ENCODE data around the gene PEAK3.

Gene PEAK3

DNA sequence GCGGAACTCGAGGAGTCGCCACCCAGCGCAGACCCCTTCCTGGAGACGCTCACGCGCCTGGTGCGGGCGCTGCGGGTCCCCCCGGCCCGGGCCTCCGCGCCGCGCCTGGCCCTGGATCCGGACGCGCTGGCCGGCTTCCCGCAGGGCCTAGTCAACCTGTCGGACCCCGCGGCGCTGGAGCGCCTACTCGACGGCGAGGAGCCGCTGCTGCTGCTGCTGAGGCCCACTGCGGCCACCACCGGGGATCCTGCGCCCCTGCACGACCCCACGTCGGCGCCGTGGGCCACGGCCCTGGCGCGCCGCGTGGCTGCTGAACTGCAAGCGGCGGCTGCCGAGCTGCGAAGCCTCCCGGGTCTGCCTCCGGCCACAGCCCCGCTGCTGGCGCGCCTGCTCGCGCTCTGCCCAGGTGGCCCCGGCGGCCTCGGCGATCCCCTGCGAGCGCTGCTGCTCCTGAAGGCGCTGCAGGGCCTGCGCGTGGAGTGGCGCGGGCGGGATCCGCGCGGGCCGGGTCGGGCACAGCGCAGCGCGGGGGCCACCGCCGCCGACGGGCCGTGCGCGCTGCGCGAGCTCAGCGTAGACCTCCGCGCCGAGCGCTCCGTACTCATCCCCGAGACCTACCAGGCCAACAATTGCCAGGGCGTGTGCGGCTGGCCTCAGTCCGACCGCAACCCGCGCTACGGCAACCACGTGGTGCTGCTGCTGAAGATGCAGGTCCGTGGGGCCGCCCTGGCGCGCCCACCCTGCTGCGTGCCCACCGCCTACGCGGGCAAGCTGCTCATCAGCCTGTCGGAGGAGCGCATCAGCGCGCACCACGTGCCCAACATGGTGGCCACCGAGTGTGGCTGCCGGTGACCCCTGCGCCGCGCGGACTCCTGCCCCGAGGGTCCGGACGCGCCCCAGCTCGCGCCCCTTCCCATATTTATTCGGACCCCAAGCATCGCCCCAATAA, 30.6 kb downstream of the PEAK3 start:
- no peak for DNase-seq (ENCODE audit: low read depth in 2 of 2, low spot score in 1 of 2)

- DNase-seq (ENCODE audit: low read depth in 2 of 2, low spot score in 1 of 2), result no peak
Measured at GRCh38 chr19:2250766-2251105, 31.2 kb downstream of the PEAK3 start.

DNA sequence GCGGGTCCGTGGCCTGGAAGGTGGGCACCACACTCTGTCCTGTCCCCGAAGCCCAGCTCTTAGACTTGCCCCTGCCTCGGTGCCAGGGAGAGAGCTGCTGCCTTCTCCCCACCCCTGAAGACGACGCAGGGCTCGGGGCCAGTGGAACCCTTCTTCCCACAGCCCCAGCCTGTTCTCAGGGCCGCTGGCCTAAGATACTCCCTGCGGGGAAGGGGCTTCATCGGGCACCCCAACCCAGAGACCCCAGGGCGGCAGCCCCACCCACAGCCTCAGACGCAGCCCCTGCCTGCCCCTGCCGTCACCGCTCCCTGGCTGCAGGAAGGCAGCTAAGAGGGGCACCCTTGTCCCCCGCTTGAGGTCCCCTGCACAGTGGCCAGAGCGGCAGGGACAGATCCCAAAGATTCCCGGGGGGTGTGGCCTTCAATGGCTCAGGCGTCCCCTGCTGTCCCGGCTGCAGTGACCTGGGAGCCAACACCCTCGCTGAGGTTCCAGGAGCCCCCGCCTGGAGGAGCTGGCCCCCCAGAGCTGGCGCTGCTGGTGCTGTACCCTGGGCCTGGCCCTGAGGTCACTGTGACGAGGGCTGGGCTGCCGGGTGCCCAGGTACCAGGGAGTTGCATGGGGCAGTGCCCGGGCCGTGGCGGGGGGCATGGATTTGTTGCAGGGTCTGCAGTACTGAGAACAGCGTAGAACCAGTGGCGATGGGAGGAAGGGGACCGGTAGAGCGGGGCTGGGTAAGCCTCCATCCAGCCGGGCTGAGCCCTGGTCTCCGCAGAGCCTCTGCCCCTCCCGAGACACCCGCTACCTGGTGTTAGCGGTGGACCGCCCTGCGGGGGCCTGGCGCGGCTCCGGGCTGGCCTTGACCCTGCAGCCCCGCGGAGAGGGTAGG, 31.9 kb downstream of the PEAK3 start:
- no peak for DNase-seq (ENCODE audit: low read depth in 2 of 2, low spot score in 1 of 2)

DNA sequence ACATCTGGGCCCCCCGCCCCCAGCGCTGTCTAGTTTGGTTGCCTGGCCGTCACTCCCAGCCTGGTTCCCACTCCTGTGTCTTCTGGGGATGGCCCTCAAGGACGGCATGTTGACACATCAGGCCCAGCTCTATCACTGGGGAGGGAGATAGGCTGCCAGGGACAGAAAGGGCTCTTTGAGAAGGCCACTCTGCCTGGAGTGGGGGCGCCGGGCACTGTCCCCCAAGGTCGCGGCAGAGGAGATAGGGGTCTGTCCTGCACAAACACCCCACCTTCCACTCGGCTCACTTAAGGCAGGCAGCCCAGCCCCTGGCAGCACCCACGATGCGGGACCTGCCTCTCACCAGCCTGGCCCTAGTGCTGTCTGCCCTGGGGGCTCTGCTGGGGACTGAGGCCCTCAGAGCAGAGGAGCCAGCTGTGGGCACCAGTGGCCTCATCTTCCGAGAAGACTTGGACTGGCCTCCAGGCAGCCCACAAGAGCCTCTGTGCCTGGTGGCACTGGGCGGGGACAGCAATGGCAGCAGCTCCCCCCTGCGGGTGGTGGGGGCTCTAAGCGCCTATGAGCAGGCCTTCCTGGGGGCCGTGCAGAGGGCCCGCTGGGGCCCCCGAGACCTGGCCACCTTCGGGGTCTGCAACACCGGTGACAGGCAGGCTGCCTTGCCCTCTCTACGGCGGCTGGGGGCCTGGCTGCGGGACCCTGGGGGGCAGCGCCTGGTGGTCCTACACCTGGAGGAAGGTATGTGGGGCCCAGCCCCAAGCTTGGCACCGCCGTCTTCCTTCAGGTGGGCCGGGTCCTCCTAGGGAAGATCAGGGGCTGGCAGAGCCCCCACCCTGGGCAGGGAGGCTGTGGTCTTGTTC, 32.7 kb downstream of the PEAK3 start, which contains the start of gene AMH:
Gene AMH (plus strand): TSS at position 314 of the 857 bp plus-strand sequence. CDS start 10 bp downstream, at position 324.
- DNase-seq (ENCODE audit: low read depth in 2 of 2, low spot score in 1 of 2), result no peak

DNA sequence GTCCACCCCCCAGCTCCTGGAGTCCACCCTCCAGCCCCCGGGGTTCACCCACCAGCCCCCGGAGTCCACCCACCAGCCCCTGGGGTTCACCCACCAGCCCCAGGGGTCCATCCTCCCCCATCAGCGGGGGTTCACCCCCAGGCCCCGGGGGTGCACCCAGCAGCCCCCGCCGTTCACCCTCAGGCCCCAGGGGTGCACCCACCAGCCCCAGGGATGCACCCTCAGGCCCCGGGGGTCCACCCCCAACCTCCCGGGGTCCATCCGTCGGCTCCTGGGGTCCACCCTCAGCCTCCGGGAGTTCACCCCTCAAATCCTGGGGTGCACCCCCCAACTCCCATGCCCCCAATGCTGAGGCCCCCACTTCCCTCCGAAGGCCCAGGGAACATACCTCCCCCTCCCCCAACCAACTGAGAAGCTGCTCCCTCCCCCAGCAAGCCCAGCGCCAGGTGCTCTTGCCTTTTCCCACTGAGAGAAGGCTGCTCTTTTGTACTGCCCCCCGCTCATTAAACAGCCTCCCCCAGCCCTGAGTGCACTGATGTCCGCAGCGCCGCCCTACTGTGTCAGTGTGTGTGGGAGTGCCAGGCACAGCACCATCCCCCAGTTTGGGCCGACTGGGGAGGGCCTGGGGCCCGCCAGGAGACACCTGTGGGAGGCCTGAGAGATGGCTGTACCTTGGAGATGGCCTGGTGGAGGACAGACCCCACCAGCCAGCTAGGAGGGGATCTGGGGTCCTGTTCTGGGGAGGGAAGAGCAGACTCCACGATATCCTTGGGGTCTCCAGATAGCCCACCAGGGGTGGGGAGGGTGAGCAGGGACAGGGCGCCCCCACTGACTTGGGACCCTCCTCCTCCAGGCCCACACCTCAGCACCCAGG, 33.6 kb downstream of the PEAK3 start:
- DNase-seq (ENCODE audit: low read depth in 2 of 2, low spot score in 1 of 2), result no peak

DNA sequence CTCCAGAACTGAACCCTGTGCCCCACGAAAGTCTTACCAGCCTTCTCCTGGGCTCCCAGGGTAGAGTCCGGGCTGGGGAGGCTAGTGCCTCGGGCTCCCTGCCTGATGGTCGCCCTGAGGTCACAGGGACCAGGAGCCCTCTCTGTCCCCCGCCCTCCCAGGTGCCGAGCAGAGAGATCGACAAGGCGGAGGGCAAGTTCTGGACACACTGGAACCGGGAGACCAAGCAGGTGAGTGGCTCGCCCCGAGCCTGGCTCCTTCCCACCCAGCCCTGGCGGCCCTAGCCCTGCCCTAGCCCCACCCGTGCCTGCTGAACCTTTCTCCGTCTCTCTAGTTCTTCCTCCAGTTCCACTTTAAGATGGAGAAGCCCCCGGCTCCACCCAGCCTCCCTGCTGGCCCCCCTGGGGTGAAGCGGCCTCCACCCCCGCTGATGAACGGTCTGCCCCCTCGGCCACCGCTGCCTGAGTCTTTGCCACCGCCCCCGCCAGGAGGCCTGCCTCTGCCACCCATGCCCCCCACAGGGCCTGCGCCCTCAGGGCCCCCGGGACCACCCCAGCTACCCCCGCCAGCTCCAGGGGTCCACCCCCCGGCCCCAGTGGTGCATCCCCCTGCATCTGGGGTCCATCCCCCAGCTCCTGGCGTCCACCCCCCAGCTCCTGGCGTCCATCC, 34.4 kb downstream of the PEAK3 start:
- DNase-seq (ENCODE audit: low read depth in 2 of 2, low spot score in 1 of 2), result no peak

GRCh38 chr19:2246801-2247361, 35.1 kb downstream of the PEAK3 start:
- no peak for DNase-seq (ENCODE audit: low read depth in 2 of 2, low spot score in 1 of 2)

- DNase-seq (ENCODE audit: low read depth in 2 of 2, low spot score in 1 of 2), result no peak
Measured at GRCh38 chr19:2246014-2246620, 35.9 kb downstream of the PEAK3 start.

- DNase-seq (ENCODE audit: low read depth in 2 of 2, low spot score in 1 of 2), result no peak
Measured at GRCh38 chr19:2245273-2245672, 36.7 kb downstream of the PEAK3 start.

DNA sequence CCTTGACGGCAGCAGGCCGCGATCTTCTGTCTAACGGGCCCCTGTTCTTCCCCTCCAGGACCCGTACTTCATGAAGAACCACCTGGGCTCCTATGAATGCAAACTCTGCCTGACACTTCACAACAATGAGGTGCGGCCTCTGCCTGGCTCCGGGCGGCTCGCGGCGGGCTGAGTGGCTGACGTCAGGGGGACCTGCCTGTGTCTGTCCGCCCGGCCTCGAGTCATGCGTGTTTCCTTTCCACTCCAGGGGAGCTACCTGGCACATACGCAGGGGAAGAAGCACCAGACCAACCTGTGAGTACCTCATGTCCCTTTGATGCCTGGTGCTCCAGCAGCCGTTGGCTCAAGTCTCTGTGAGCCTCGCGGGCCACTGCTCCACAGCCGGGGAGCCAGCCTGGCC, 37.5 kb downstream of the PEAK3 start:
- no peak for DNase-seq (ENCODE audit: low read depth in 2 of 2, low spot score in 1 of 2)

DNA sequence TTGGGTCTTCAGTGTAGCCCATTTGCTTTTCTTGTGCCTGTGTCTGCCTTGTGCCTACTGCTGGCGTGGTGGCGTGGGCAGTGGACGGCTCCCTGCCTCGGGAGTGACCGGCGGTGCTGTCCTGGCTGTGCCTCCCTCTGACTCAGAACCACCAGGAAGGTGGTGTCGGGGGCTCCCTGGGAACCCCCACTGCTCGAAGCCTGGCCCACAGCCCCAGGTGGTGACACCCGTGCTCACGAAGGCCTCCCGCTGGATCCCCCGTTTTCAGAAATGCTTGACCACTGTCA, 37.9 kb downstream of the PEAK3 start:
- no peak for DNase-seq (ENCODE audit: low read depth in 2 of 2, low spot score in 1 of 2)

GRCh38 chr19:2243274-2244124, 38.5 kb downstream of the PEAK3 start:
- DNase-seq (ENCODE audit: low read depth in 2 of 2, low spot score in 1 of 2), result no peak

DNA sequence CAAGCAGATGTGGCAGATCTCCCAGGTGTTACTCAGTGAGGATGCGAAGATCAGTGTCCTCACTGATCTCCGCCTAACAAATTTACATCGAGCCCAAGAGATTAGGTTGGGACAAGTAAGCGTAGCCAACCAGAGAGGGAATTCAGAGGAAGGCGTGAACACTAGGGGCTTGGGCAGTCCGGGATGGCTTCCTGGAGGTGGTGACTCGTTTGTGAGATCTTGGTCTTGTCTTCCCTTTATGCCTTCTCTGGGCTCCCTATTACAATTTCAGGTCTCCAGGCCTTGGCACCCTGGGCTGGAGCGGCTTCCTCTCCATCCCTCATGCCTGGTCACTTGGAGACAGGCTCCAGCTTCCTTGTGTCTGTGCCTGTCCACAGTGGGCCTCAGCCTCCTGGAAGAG, 39.2 kb downstream of the PEAK3 start:
- no peak for DNase-seq (ENCODE audit: low read depth in 2 of 2, low spot score in 1 of 2)

DNA sequence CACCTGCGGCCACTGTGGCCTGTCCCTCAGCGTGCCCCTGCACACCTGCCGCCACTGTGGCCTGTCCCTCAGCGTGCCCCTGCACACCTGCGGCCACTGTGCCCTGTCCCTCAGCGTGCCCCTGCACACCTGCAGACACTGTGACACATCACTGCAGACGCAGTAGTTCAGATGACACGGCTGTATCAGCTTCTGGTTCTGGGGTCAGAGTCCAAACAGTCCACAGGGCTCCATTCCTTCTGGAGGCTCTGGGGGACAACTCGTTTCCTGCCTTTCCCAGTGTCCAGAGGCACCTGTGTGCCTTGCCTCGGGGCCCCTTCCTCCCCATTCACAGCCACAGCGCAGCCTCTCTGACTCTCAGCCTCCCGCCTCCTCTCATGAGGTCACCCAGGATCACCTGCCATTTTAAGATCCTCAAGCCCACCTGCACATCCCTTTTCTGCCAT, 39.9 kb downstream of the PEAK3 start:
- DNase-seq (ENCODE audit: low read depth in 2 of 2, low spot score in 1 of 2), result no peak

GRCh38 chr19:2240881-2241760, 40.9 kb downstream of the PEAK3 start:
- no peak for DNase-seq (ENCODE audit: low read depth in 2 of 2, low spot score in 1 of 2)

DNA sequence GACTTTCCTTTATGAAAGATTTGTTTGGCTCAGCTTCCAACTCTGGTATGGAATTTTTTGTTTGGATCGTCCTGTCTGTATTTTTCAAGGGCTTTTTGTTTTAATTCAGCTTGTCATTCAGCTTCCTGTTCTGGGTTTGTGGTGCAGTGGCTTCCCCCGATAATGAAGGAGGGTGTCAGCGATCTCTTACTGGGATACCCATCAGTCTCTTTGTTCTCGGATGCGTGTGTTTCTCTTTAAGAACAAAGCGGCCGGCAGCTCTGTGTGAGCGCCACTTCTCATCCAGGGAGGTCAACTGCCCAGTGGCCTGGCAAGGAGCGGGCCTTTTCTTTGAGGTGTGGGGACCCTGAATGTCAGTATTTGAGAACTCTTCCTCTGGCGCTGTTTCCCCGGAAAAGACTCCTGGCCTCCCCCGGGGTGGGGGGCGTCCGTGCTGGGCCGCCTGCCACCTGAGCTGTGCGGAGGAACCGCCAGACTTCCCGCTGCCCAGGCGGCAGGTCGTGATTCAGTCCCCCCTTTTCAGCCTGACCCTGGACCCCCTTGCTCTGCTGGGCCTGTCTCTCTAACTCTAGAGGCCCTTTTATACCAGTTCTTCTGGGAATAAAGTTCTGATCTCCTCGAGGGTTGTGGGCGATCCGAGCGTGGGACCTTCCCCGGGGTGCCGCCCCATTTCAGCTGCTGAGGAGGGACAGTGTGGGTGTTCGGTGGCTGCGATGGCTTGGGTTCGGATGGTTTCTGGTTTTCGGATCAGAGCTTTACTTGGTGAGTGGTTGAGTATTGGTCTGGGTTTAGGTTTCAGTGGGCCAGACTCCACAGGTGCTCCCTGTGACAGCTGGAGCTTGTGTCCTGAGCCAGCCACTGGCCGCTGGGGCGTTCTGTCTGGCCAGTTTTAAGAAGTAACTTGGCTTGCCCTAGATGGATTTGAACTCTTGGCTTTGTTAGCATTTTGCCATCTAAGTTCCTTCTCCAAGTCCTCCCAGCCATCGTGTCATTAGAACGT, 41.9 kb downstream of the PEAK3 start:
- DNase-seq (ENCODE audit: low read depth in 2 of 2, low spot score in 1 of 2), result peak in 1 of 2 donors; percentile 17
